NT2/D1 (cell line): ENCODE results near the gene ABCD3.

Source experiments
- SUZ12 ChIP-seq: IDR thresholded peaks from 2 replicates; pipeline ENCODE4 v1.6.1; 2011; ENCODE audit not compliant: insufficient read length, insufficient read depth; ENCODE audit errors: extremely low read depth
- ZNF274 ChIP-seq: IDR thresholded peaks from 2 replicates; pipeline ENCODE4 v1.6.1; 2011; ENCODE audit warnings: mild to moderate bottlenecking, low read depth, low read length

- TF ChIP-seq SUZ12: no peak
- no peak for TF ChIP-seq ZNF274
Measured at GRCh38 chr1:94422115-94422820, 4.1 kb downstream of the ABCD3 start.
